CD4-positive, alpha-beta T cell treated with Interleukin-6 for 4 hours (primary cell): ENCODE data around the gene CKAP5.

Experiments used
- DNase-seq: peaks from one replicate; pipeline ENCODE4 v3.0.0-alpha.2; 2020; ENCODE audit warnings: mixed read lengths

The CKAP5 gene

DNA sequence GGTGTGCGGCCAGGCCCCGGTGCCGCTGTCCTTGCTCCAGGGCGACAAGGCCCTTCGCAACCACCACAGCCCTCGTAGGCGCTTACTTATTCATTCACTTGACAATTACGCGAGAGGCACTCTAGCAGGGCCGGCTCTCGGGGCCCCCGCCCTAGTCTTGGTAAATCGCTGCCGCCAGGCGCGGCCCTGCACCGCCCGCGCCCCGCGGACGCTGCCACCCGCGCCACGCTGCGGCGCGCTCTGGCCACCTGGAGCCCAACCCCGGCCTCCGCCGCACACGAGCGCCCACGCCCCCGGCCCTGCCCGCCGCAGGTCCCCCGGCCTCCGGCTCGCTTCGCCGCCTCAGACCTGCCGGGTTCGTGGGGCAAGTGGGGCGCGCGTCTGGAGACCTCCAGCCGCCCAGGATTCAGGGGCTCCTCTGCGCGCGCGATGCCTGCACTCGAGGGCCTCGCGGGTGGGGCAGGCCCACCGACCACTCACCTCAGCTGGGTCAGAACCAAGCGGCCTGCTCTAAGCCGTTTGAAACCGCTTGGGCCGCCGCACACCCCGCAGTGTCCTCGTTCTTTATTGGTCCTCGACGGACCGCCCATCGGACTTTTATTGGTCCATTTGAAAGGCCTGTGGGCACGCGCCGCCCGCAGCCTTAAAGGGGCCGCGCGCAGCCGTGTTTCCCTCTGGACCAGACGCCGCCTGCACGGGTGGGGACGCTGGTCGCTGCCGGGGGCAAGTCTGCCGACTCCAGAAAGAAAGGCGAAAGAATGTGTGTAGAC lies at the start of gene CKAP5:
TSS of gene CKAP5 (minus strand) at position 541 of the 770 bp plus-strand sequence. CDS start 25,049 bp downstream, outside the sequence.
- peak; percentile 85 for DNase-seq

DNA sequence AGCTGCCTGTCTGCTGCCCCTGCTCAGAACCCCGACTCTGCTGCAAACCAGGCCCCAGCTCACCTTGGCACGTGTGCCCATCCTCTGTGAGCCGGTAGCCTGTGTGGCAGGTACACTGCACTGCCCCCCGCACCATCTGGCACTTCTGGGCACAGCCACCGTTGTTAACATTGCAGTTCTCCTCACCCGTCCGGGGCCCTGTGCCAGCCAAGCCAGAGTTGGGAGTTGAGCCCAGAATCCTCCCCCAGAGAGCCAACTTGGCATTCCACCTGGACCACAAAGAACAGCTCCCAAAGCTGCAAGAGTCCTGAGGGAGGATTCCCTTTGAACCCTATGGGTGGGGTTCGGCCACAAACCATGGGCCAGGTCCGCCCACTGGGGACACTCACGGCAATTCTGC lies 49.7 kb upstream of the CKAP5 start:
- DNase-seq: no peak

GRCh38 chr11:46894961-46895360 lies 48.9 kb upstream of the CKAP5 start:
- no peak for DNase-seq

DNA sequence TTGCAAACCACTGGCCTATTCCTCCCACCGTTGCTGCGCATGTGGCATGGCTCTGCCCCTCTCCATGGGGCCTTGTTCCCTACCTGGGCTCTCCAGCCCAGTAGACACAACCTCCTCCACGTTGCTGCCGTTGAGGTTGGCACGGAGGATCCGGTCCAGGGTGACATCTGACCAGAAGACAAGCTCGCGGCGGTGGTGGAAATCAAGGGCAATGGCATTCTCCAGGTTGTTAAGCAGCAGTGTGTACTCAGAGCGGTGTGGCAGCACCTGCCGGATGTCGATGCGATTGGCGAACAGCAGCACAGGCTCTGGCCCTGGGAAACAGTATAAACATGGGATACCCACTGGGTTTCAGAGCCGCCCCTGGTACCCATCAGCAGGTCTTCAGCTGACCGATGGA lies 48.4 kb upstream of the CKAP5 start:
- no peak for DNase-seq

- no peak for DNase-seq
Measured at GRCh38 chr11:46892838-46893237, 46.8 kb upstream of the CKAP5 start.

GRCh38 chr11:46892109-46892508 lies 46.0 kb upstream of the CKAP5 start:
- no peak for DNase-seq

- no peak for DNase-seq
Measured at GRCh38 chr11:46890665-46891064, 44.6 kb upstream of the CKAP5 start.

DNA sequence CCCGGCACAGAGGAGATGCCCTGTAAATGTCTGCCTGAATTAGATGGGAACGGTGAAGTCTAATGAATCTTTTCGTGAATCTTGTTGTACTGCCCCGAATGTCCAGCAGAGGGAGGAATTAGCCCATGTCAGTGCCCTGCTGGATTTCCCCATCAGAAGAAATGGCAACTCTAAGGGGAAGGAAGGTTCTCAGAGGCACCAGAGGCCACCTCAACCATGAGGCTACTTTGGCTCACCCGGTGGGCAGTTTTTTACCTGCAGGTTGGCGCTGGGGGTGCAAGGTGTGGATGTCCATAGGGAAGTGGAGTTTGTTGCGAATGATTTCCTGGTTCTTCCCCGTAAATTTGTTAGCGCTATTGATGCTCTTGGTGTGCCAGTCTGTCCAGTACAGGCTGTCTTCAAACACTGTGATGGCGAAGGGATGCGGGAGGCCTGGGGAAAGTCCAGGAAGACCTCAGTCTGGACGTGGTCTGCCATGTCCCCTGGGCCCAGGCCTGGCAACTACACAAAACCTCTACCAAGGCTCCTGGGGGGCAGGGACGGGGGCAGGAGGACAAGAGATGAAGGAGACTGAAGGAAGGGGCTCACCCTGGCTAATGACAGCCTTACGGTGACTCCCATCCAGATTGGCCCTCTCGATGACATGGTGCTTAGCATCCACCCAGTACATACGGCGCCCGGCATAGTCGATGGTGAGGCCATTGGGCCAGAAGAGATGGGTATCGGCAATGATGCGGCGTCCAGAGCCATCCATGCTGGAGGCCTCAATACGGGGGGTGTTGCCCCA lies 43.8 kb upstream of the CKAP5 start:
- DNase-seq: peak; percentile 76

DNA sequence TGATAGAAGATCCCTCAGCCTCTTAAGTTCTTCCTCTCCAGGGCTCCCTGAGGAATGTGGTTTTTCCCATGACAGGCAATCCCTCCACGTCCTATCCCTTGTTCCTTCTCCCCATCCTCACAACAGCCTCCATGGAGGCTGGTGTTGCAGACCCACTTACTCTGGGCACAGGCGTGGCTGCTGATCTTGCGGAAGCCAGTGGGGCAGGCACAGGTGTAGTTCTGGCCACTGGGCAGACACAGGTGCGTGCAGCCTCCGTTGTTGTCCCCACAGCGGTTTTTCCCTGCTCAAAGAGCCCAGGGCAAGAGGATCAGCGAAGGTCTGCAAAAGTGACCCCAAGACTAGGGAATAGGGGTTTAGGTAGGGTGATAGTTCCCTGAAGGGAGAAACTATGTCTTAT lies 43.2 kb upstream of the CKAP5 start:
- DNase-seq: no peak

- no peak for DNase-seq
Measured at GRCh38 chr11:46888636-46889035, 42.6 kb upstream of the CKAP5 start.

DNA sequence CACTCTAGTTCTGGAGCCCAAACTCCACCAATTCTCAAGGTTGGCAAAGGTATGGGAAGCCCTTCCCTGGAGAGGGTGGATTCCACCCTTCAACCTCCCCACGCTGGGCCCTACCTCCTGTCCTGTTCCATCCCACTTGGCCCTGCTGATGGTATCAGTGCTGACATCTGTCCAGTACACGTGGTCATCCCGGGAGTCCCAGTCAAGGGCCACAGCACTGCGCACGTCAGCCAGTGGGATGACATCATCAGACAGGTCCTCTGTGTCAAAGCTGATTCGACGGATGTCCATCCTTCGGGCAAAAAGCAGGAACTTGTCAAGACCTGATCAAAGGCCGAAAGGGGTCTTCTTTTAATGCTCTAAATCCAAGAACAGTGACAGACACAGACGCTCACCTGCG lies 40.1 kb upstream of the CKAP5 start:
- no peak for DNase-seq

DNA sequence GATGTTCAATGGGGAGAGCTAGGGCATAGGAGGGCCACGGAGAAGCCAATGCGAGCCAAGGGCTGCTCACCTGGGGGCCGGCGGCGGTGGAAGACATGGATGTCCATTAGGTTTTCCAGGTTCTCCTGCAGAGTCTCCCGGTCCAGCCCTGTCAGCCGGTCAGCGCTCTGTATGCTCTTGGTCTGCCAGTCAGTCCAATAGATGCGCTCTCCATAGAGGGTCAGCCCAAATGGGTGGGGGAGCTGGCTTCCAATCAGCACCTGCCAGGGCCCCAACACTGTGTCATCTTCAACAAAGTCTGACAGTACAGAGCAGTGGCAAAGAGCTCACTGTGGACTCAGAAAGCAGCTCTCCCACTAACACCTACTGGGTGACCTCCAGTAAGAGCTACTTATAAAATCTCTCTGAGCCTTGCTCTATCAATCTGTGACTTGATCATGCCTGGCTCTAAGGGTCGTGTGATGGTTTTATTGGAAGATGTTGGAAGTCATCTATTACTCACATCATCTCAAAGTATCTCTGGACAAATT lies 33.0 kb upstream of the CKAP5 start:
- DNase-seq: no peak

DNA sequence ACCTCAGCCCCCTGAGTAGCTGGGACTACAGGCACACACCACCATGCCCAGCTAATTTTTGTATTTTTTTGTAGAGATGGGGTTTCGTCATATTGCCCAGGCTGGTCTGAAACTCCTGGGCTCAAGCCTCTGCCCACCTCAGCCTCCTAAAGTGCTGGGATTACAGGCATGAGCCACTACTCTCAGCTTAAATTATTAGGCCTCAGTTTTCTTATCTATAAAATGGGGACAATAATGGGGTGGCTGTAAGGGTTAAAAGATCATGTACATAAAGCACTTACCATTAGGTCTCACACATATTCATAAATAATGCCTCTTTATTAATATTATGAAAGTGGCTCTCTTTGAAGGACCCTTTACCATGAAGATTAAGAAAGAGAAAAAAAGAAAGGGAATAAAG lies 31.5 kb upstream of the CKAP5 start:
- no peak for DNase-seq

DNA sequence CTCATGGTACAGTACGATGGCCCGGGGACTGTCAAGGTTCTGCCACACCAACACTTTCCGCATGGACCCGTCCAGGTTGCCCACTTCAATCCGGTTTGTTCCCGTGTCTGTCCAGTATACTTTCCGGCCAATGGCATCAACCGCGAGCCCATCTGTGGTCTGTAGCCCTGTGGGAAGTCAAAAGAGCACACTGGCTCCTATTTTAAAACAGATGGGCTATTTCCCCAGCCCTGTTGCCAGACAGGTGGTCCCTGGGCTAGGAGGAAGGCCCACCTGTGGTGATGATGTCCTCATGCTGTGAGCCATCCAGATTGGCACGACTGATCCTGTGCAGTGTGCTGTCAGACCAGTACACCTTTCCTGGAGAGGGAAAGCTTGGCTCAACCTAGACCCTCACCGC lies 30.4 kb upstream of the CKAP5 start:
- no peak for DNase-seq

DNA sequence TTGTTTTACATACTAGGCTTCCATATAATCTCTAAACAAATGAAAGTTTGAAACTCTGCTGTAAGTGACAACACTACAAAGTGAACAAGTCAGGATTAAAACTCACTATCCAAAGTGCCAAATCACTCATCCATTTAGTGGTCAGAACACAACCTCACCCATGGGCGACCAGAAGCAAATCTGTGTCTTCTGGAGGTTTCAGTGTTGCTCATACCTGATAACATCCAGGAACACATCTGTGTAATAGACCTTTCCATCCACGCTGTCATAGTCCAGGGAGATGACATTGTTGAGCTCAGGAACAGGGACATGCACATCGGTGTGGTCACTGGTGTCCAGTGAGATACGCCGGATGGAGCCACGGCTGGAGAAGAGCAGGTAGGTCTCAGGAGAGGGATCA lies 28.5 kb upstream of the CKAP5 start:
- no peak for DNase-seq

DNA sequence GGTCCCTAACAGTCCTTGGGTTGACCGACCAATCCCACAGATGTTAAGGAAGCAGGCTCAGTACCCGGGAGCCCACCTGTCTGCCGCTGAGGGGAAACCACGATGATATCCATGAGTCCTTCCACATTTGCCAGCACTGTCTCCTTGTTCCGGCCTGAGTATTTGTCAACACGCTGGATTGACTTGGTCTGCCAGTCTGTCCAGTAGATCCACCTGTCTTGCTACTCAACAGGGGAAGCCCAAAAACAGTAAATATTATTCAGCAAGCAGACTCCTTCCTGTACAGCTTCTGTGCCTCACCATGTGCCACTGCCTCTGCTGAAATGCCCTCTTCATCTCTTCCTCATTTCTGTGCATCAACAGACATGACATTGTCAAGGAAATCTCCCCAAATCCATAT lies 22.8 kb upstream of the CKAP5 start:
- no peak for DNase-seq

DNA sequence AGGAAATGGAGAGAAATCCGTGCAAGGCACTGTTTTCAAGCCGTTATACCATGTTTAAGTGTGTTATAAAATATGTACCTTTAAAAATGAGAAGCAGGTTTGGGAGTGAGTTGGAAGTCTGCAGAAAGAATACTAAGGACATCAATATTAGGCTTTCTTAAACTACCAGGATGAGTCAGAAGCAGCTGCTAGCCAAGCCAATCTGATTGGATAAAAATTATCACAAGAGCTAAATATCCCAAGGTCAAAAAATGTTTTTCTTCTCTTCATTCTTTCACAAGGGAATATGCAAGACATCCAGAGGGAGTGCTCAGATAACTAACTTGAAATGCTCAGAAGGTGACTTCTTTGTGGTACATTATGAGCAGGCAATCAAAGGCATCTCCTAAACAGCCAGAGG lies 19.3 kb upstream of the CKAP5 start:
- DNase-seq: no peak

DNA sequence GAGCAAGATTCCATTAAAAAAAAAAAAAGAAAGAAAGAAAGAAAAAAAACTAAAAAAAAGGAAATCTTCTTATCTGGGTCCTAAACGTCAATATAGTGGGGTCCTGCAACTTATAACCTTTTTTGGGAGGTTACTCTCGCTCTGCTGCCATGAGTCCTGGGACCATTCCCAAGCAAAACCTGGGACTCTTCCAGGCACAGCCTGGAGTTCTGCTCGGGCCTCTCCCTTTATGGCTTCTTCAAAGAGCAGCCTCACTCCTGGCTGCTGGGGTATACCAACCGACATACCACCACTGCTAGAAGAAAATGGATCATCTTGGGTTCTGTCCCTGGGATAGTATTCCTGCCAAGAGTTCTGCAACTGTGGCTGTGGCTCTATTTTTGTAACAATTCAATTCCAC lies 14.1 kb upstream of the CKAP5 start:
- no peak for DNase-seq

- no peak for DNase-seq
Measured at GRCh38 chr11:46858920-46859546, 13.0 kb upstream of the CKAP5 start.

DNA sequence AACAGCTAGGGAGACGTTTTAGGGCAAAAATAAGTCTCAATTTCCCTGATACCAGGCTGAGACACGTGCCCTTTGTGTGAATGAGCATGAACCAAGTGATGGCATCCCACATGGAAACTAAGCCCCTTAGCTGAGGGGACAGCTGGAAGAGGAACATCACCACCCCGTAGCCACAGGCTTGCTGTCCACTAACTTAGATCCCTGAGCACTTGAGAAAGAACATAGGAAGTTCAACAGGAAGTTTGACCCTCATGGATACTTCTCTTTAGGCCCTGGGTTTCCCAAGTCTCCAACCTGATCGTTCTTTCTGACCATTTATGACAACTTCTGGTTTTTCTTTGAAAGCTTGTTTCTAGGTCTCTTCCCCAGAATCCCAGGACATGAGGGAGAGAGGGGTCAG lies 11.6 kb upstream of the CKAP5 start:
- DNase-seq: no peak

DNA sequence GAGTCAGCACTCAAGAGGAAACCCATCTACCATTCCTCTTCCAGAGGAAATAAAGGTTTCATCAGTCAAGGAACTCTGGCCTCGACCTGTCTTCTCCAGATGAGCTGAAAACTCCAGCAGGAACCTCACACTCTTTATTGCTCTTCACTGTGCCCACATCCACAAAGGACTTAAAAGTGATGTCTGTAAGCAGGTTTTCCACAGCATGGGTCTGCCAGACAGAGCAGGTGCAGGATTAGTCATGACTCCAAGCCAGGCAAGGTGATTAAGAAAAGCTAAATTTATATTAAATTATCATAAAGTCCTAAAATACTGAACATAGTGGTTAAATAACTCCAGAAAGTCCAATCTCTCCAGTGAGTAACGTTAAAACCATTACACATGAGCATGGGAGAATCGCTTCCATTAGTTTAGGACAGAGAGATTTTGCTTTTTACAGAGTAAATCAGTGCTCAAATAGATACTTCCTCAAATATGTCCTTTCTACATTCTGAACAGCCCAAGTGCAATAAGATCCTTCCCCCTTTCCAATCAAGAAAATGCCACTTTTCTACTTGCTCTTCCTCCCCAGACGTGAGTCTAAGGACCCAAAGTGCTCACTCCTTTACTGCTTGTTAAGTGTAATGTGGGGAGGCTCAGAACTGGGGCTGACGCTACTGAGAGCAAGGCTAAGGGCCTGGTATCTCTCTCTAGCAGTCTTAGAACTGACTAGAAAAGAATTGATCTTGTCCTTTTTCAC lies 10.7 kb upstream of the CKAP5 start:
- no peak for DNase-seq

DNA sequence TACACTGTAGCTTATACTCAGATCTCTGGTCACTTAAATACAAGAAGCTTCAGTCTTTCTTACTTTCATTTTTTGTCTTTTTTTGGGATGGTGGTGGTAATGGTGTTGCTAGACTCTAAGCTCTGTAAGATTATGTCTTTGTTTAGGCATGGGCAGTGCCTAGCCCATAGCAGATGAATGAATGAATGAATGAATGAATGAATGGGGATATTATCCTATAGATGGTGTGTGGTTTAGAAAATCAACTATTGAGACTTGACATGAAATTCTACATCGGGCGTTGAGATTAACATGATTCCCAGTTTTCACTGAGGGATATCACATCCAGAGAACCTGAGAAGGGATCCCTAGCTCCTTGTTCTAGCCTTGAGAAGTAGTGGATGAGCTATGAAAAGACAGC lies 9.8 kb upstream of the CKAP5 start:
- DNase-seq: no peak

DNA sequence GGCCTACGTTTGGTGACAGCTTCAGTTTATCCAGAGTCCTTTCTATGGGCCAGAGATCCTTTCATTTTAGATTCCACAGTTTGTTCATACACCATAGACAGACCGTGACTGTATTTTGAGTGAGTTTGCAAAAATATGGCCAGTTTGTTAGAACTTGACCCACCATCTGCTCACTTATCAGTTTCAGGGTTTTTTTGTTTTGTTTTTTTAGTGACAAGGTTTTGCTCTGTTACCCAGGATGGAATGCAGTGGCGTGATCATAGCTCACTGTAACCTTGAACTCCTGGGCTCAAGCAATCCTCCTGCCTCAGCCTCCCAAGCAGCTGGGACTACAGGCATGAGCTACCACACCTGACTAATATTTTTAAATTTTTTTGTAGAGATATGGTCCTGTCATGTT lies 9.1 kb upstream of the CKAP5 start:
- DNase-seq: no peak
